Measurements from ENCODE around the gene STX2. TPM values are rescaled to one million over a fixed set of nuclear protein-coding genes. Genes with fewer than 3 reads are reported as not detected.

The STX2 gene
- total and polyA plus RNA-seq, 10 of the 15 experiments (the other 5 are each of a cell fraction or from before 2014, with no cell fraction given) = 6.0 to 22.2 (median 10.0) TPM

GRCh38 chr12:130742716-130743115, 96.3 kb downstream of the STX2 start:
- Histone ChIP-seq H3K27ac (ENCODE audit: control insufficient read depth, insufficient read depth) (no peak overlapping the region), H4K20me1 (ENCODE audit: control insufficient read depth, insufficient read depth) (no peaks in the 10 kb centered on the region), H3K9ac (ENCODE audit: control insufficient read depth, insufficient read depth, low read length) (no peak overlapping the region), H3K4me3 (no peak overlapping the region), H3K4me1 (ENCODE audit: control insufficient read depth, insufficient read depth, low read length) (no peaks in the 10 kb centered on the region), H3K9me3 (replicated peaks; ENCODE audit: control insufficient read depth, insufficient read depth, low read length) (no peaks in the 10 kb centered on the region), H2AFZ (ENCODE audit: control insufficient read depth, low read depth, low read length) (no peak overlapping the region), H3K36me3 (ENCODE audit: control insufficient read depth in 2 of 2, insufficient read depth in 2 of 2, low read length in 1 of 2) (no peaks in the 10 kb centered on the region), H3K79me2 (ENCODE audit: control insufficient read depth, insufficient read depth, low read length) (no peaks in the 10 kb centered on the region), H3K27me3 (replicated peaks in 1 of 2; ENCODE audit: control insufficient read depth in 2 of 2, insufficient read depth in 2 of 2, low read length in 1 of 2) (no peaks in the 10 kb centered on the region), H3K4me2 (ENCODE audit: control insufficient read depth, insufficient read depth) (no peak overlapping the region)
- intact Hi-C loops (cut with micrococcal nuclease; ENCODE audit: unreplicated experiment) (loop anchor here (10.0 kb wide), 1 partner anchor 168 kb away; no protein-coding TSS in a partner anchor), in situ Hi-C loops (cut with MboI) (no loop called here)
- no peak for FAIRE-seq
- ATAC-seq = no peak
- CTCF ChIA-PET = no interaction called here
- no peak for TF ChIP-seq CHD2 (IDR thresholded peaks at IDR 0.05; ENCODE audit: borderline replicate concordance, low read depth, low read length)
- TF ChIP-seq HCFC1 (IDR thresholded peaks at IDR 0.05; ENCODE audit: low read length) = no peak
- no peak for TF ChIP-seq TCF12 (IDR thresholded peaks at IDR 0.05; ENCODE audit: low read depth, low read length)
- TF ChIP-seq, protein P1, sequence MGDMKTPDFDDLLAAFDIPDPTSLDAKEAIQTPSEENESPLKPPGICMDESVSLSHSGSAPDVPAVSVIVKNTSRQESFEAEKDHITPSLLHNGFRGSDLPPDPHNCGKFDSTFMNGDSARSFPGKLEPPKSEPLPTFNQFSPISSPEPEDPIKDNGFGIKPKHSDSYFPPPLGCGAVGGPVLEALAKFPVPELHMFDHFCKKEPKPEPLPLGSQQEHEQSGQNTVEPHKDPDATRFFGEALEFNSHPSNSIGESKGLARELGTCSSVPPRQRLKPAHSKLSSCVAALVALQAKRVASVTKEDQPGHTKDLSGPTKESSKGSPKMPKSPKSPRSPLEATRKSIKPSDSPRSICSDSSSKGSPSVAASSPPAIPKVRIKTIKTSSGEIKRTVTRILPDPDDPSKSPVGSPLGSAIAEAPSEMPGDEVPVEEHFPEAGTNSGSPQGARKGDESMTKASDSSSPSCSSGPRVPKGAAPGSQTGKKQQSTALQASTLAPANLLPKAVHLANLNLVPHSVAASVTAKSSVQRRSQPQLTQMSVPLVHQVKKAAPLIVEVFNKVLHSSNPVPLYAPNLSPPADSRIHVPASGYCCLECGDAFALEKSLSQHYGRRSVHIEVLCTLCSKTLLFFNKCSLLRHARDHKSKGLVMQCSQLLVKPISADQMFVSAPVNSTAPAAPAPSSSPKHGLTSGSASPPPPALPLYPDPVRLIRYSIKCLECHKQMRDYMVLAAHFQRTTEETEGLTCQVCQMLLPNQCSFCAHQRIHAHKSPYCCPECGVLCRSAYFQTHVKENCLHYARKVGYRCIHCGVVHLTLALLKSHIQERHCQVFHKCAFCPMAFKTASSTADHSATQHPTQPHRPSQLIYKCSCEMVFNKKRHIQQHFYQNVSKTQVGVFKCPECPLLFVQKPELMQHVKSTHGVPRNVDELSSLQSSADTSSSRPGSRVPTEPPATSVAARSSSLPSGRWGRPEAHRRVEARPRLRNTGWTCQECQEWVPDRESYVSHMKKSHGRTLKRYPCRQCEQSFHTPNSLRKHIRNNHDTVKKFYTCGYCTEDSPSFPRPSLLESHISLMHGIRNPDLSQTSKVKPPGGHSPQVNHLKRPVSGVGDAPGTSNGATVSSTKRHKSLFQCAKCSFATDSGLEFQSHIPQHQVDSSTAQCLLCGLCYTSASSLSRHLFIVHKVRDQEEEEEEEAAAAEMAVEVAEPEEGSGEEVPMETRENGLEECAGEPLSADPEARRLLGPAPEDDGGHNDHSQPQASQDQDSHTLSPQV (IDR thresholded peaks at IDR 0.05) = no peak
- TF ChIP-seq, protein P2, sequence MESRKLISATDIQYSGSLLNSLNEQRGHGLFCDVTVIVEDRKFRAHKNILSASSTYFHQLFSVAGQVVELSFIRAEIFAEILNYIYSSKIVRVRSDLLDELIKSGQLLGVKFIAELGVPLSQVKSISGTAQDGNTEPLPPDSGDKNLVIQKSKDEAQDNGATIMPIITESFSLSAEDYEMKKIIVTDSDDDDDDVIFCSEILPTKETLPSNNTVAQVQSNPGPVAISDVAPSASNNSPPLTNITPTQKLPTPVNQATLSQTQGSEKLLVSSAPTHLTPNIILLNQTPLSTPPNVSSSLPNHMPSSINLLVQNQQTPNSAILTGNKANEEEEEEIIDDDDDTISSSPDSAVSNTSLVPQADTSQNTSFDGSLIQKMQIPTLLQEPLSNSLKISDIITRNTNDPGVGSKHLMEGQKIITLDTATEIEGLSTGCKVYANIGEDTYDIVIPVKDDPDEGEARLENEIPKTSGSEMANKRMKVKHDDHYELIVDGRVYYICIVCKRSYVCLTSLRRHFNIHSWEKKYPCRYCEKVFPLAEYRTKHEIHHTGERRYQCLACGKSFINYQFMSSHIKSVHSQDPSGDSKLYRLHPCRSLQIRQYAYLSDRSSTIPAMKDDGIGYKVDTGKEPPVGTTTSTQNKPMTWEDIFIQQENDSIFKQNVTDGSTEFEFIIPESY (IDR thresholded peaks at IDR 0.05) = no peak
- TF ChIP-seq FOXK2 (IDR thresholded peaks at IDR 0.05) = no peak
- no peak for TF ChIP-seq PRDM15 (CRISPR knock-in tag; IDR thresholded peaks at IDR 0.05)
- TF ChIP-seq PML (IDR thresholded peaks at IDR 0.05; ENCODE audit: low read length) = no peak
- no peak for TF ChIP-seq CHD1 (IDR thresholded peaks at IDR 0.05; ENCODE audit: low read depth, low read length)
- TF ChIP-seq KLF5 (IDR thresholded peaks at IDR 0.05; ENCODE audit: partially characterized antibody) = no peak
- no peak for DNase-seq (ENCODE audit: low read depth, low spot score)
- SMC1A ChIA-PET (ENCODE audit: uncharacterized antibody, unreplicated experiment) = no interaction called here
- BruUV-seq (replicated peaks) = no TSS peak
- POLR2A ChIA-PET = no interaction called here
- WGBS (ENCODE audit: insufficient coverage, insufficient replicate concordance, low lambda C conversion rate, missing lambda C conversion rate) = 0% methylated on average over 1 of the region's 1 CpG
- RAD21 ChIA-PET (ENCODE audit: unreplicated experiment) = no interaction called here

Data from GM12878 (cell line).